NCI-H2107 (cell line): ENCODE measurements around the gene RASAL2.

ENCODE experiments used
- DNase-seq: peaks from one replicate; lab custom pipeline; 2025; lab: John Stamatoyannopoulos, UW

The RASAL2 gene

GRCh38 chr1:178093951-178094738, at the start of gene RASAL2:
TSS of gene RASAL2 (plus strand) at chr1:178094104. CDS start at chr1:178094493, 389 bp downstream.
- DNase-seq = peak; percentile 32

GRCh38 chr1:178046591-178047270, 47.2 kb upstream of the RASAL2 start:
- DNase-seq = no peak

DNA sequence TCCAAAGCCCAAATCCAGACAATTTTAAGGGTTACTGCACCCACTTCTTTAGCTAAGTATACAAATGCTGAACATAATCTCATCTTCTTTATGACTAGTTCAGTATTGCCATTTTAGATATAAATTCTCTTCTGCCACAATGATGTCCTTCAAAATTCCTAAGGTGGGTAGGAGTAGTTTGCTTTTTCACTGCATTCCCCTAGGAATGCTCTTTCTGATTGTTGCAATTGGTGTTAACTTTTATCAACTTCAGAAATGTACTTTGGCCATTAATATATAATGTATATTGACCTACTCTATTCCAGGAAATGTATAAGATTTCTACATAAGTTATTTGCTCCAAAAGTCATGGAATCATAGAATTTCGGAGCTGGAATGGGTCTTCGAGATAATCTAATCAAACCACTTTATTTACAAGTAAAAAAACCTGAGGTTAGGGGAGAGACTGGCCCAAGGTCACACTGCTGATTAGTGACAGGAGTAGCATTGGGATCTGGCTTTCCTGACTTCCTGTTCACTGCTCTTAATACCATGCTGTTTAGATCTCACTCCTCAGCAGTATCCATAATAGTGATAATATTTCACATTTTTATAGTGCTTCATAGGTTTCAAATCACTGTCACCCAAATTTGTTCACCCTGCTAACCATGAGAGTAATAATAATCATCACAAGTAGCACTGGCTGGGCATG, 46.4 kb upstream of the RASAL2 start:
- DNase-seq = no peak

DNA sequence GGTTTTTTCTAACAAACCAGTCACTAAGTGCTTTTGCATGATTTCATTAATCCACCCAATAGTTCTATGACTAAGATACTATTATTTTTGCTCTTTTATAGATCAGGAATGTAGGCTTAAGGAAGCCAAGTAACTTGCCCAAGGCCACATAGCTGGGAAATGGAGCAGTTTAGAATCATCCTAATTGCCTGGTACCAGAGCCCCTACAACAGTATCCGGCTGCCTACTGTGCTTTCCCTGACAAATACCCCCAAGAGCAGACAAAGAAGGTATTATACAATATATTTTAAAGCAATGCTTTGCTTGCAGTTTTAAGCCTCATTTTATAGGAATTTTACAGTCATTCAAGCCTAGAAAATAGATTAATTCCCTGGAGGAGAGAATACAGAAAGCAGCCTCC, 45.5 kb upstream of the RASAL2 start:
- DNase-seq = no peak

- DNase-seq = no peak
These were observed 45.0 kb upstream of the RASAL2 start for GRCh38 chr1:178048883-178049282.

GRCh38 chr1:178050084-178050483, 43.8 kb upstream of the RASAL2 start:
- no peak for DNase-seq

GRCh38 chr1:178051071-178051470, 42.8 kb upstream of the RASAL2 start:
- no peak for DNase-seq

DNA sequence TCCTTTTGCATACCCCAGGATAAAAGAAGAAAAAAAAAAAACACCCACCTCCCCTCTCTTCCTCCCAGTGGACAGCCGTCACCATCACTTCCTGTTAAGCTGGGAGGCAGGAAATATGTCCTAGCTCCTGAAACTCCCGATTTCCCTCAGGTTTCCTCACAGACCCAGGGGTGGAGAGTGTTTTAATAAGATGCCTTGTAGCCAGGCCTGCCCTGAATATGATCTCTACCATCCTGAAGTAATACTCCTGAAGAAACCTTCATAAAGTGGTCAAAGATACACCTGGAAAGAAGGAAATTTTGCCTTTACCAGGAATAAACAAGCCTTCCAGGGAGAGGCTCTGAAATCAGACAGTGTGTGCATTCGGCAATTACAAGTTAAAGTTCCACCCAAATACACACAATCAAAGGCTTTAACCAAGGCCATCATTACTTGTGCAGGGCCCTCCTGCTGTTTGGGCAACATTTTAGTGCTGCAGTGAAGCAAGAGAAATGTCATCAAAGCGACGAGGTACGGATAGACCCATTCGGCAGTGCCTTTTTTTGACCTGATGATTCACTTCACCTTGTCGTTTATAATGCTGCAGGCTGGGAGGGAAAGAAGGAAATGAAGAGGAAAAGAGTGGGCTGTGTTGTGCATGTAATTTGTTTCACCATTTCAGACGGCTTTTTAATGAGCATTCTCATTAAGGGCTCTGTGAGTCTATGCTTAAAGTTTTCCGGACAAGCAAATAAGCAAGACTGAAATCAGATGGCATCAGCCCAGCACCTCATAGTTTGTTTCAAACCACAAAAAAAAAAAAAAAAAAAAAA, 41.0 kb upstream of the RASAL2 start:
- no peak for DNase-seq

- no peak for DNase-seq
These were observed 38.8 kb upstream of the RASAL2 start for GRCh38 chr1:178055093-178055492.

DNA sequence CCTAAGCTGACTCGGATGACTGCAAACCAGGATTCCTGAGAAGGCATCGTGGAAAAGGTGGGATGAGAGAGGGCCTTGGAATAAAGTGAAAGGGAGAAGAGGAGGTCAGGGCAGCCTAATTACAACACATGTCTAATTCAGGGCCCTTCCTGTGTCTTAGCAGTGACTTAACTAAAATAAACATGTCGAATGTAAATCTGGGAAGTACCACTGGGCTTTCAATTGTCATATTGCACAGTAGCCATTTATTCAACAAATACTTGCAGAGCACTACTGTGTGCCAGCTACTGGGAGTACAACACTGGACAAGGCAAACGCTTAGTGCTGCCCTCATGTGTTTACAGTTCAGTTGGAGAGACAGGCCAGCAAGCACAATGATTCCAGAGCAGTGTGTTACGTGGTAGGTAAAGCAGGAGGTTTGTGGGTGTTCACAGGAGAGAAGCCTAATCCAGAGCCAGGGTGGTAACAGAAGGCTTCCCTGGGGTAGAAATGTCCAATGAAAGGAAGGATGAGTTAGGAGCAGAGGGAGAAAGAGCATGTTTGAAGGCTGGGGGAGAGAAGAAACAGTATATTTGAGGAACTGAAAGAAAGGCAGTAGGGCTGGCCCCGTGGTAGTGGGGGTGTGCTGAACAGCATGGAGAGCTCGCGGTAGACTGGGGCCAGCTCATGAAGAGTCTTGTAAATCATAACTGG, 38.0 kb upstream of the RASAL2 start:
- DNase-seq = no peak

GRCh38 chr1:178057141-178057765, 36.7 kb upstream of the RASAL2 start:
- no peak for DNase-seq

DNA sequence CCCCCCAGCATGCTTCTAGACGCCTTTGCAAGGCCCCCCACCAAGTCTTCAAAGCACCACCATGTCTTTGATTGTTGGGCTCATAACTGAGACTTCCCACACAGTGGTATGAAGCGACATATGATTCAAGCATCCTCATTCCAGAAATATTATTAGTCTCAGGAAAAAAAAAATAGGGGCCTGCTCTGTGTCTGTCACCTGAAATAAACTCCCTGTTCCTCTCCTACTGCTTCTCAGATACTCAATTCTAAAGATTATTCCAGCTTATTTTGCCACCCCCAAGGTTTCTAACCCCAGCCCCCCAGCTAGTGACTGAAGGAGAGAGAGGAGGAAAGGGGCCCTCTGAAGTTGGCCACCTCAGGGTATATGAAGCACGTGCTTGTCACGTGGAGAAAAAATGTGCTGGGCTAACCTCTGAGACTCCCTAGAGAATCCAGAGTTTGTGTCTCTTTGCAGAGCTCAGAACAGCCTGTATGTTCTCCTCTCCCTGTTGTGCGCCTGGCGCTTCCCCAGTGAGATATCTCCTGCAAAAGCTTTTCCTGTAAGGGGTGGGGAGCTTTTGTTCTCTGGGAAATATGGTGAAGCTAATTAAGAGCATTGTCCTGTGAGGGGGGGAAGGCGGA, 35.9 kb upstream of the RASAL2 start:
- DNase-seq = no peak

DNA sequence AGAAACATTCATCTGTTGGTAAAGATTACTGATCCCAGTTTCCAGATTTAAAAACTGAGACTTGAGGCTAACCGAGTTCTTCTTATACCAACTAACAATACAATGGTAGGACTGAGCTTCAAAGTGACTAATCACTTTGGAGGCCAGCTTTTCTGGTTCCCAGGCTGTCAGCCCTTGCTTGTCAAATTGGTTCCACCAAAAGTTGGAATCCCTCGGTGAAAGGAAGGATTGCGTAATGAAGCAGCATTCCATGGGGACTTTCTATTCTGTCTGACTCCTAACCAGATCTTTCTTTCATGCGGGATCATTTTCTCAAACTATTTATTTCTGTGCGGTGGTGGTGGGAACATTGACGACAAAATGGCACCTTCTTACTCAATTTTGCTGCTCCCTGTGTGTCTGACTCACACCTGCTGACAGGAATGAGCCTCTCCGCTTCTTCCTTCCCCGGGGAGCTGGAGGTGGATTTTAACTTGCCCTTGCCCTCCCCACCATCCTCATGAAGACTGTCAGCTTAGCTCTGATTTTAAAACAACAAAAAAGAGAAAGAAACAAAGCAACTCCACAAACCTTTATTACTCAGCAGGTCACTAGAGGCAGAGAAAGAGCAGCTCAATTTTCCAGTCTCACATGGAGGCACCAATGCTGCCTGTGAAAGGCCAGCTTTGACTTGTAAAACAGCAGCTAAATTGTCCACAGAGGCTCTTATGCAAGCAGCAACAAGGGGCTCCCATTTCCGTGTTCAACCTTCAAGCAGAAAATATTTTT, 32.9 kb upstream of the RASAL2 start:
- DNase-seq = no peak

DNA sequence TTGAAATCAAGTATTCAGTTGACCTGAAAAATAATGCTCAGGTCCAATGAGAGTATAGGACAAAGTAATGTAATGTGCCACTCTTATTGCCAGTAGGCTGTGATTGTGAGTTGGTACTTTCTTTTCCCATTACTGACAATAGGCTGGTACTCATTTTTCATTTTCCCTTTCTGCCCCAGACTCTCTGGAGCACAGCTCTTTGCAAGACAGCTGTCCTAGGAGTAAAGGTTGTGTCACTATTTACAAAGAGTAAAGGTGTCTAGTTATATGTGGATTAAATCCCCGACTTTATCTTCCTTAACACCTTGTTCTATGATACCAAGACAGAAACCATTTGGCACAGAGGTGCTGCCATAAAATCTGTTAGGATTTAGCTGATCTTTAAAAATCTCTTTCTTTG, 32.3 kb upstream of the RASAL2 start:
- DNase-seq = no peak

- DNase-seq = no peak
These were observed 29.6 kb upstream of the RASAL2 start for GRCh38 chr1:178064191-178064821.

DNA sequence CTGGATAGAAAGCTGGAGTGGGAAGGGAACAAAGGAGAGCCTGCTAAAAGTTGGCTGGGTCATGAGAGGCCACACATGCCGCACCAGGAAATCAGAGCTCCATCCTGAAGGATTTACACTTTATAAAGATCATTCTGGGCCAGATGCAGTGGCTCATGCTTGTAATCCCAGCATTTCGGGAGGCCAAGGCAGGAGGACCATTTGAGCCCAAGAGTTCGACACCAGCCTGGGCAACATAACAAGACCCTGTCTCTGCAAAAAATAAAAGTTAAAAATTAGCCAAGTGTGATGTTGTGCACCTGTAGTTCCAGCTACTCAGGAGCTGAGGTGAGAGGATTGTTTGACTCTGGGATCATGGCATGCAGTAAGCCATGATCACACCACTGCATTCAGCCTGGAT, 28.7 kb upstream of the RASAL2 start:
- no peak for DNase-seq

DNA sequence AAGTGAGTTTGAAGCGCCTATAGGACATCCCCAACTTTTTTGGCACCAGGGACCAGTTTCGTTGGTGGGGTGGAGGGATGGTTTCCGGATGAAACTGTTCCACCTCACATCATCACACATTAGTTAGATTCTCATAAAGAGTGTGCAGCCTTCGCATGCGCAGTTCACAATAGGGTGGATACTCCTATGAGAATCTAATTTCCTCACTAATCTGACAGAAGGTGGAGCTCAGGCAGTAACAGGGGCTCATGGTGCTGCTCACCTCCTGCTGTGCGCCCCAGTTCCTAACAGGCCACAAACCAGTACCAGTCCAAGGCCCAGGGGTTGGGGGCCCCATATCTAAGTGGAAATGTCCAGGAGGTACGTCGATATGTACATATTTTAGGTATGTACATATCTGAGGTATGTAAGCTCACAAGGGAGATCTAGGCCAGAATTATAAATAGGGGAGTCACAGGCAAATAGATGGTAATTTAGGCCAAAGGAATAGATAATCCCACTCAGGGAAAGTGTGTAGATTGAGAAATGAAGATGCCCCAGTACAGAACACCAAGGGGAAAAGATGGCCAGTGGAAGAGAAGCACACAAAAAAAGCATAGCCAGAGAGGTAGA, 27.5 kb upstream of the RASAL2 start:
- DNase-seq = no peak

- DNase-seq = no peak
These were observed 26.8 kb upstream of the RASAL2 start for GRCh38 chr1:178066908-178067614.
